Esophagus squamous epithelium (tissue), 4 donors: ENCODE results near the gene GOSR1.

ENCODE experiments used
- POLR2A ChIP-seq, 4 donors: fragments of 450-650 bp; IDR thresholded peaks; one replicate each; pipeline ENCODE4 v1.6.1; 2017; ENCODE audit warnings: antibody characterized with exemption in 4 of 4, mild to moderate bottlenecking in 4 of 4, moderate library complexity in 3 of 4
- TF ChIP-seq, protein P1 (sequence below), 6 experiments: fragments of 450-650 bp in 4 of 6; fragments of 200-600 bp in 2 of 6; sonication (generic) in 2 of 6; IDR thresholded peaks; one replicate each; pipeline ENCODE4 v1.5.1; 2016 to 2019; ENCODE audit warnings: antibody characterized with exemption in 6 of 6, mild to moderate bottlenecking in 4 of 6, moderate library complexity in 4 of 6

GRCh38 chr17:30482555-30482954 is 5.3 kb downstream of the GOSR1 start:
- TF ChIP-seq, protein P1, sequence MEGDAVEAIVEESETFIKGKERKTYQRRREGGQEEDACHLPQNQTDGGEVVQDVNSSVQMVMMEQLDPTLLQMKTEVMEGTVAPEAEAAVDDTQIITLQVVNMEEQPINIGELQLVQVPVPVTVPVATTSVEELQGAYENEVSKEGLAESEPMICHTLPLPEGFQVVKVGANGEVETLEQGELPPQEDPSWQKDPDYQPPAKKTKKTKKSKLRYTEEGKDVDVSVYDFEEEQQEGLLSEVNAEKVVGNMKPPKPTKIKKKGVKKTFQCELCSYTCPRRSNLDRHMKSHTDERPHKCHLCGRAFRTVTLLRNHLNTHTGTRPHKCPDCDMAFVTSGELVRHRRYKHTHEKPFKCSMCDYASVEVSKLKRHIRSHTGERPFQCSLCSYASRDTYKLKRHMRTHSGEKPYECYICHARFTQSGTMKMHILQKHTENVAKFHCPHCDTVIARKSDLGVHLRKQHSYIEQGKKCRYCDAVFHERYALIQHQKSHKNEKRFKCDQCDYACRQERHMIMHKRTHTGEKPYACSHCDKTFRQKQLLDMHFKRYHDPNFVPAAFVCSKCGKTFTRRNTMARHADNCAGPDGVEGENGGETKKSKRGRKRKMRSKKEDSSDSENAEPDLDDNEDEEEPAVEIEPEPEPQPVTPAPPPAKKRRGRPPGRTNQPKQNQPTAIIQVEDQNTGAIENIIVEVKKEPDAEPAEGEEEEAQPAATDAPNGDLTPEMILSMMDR (IDR thresholded peaks at IDR 0.05) = no peak
- no peak for TF ChIP-seq POLR2A (IDR thresholded peaks at IDR 0.05)
